K562 (cell line): ENCODE data around the gene B3GALT5. TPM values are rescaled to one million over a fixed set of nuclear protein-coding genes. Genes with fewer than 3 reads are reported as not detected.

Source experiments
- ATAC-seq: fragments of 200-7000 bp; cut with Tn5 transposase; 3 replicates; pipeline ENCODE4 v1.9.1; 2020; ENCODE audit warnings: moderate library complexity
- BruUV-seq: library from RNA; stranded (reverse); fragments of 400-500 nt; replicated peaks from 2 replicates; lab custom pipeline; 2021; lab: Mats Ljungman, UMichigan
- CTCF ChIA-PET: fragments of 300-600 bp; formaldehyde crosslinking; extraction: SDS; loops from one replicate; lab custom pipeline; 2021; ENCODE audit warnings: low intra/inter-chr PET ratio; lab: Yijun Ruan, JAX
- POLR2A ChIA-PET: fragments of 300-600, 350-650 bp; sonication (Branson Sonifier 250); formaldehyde crosslinking; extraction: SDS; loops from one replicate; lab custom pipeline; 2021; ENCODE audit warnings: antibody characterized with exemption, inconsistent platforms; lab: Yijun Ruan, JAX
- DNase-seq, 4 experiments: peaks; one replicate each; pipeline versions ENCODE4 v3.0.0 to v3.0.0-alpha.2; 2011 to 2018; ENCODE audit warnings: low spot score in 3 of 4, mixed read lengths in 3 of 4; ENCODE audit errors: extremely low read depth in 1 of 4
- FAIRE-seq: peaks from 2 replicates; lab custom pipeline; 2011; peaks lifted over from hg19 to GRCh38; lab: Jason Lieb, UNC
- H2AFZ ChIP-seq: 2 replicates; pipeline ENCODE4 v1.6.0; 2011; ENCODE audit warnings: low read depth, low read length, control low read depth, inconsistent platforms
- H3K27ac ChIP-seq: fragments of 200-600 bp; 3 replicates; pipeline ENCODE4 v1.8.0; 2011; ENCODE audit warnings: low read depth, mild to moderate bottlenecking, control low read depth, inconsistent platforms, low read length, moderate library complexity, mixed read lengths; ENCODE audit errors: extremely low read depth
- H3K27me3 ChIP-seq, 2 experiments: fragments of 300-600 bp in 1 of 2; 2 replicates in 1 of 2; 3 replicates in 1 of 2; pipeline versions ENCODE4 v1.6.0 to v1.8.0; 2011; ENCODE audit warnings: inconsistent platforms in 2 of 2, low read length in 2 of 2, mild to moderate bottlenecking in 1 of 2, mixed read lengths in 1 of 2, moderate library complexity in 1 of 2; ENCODE audit not compliant: control insufficient read depth in 2 of 2, insufficient read depth in 2 of 2
- H3K36me3 ChIP-seq: fragments of 300-600 bp; 3 replicates; pipeline ENCODE4 v1.8.0; 2011; ENCODE audit warnings: mild to moderate bottlenecking, low read length, inconsistent platforms; ENCODE audit not compliant: control insufficient read depth, insufficient read depth
- H3K4me1 ChIP-seq, 2 experiments: fragments of 200-600 bp in 1 of 2; replicated peaks in 1 of 2; 2 replicates in 1 of 2; 3 replicates in 1 of 2; pipeline versions ENCODE4 v1.5.1 to v1.8.0; 2011; ENCODE audit warnings: inconsistent platforms in 2 of 2, low read length in 2 of 2, mild to moderate bottlenecking in 1 of 2, mixed read lengths in 1 of 2, moderate library complexity in 1 of 2; ENCODE audit not compliant: control insufficient read depth in 2 of 2, insufficient read depth in 2 of 2
- H3K4me2 ChIP-seq: 2 replicates; pipeline ENCODE4 v1.6.1; 2011; ENCODE audit warnings: low read length, control low read depth, inconsistent platforms, mixed read lengths; ENCODE audit not compliant: insufficient read depth
- H3K4me3 ChIP-seq: fragments of 200-600 bp; sonication (generic), shearing (Covaris generic); 2 replicates; pipeline ENCODE4 v1.5.1; 2016; ENCODE audit warnings: control low read depth, inconsistent platforms
- H3K79me2 ChIP-seq: fragments of 200-600 bp; 3 replicates; pipeline ENCODE4 v1.8.0; 2011; ENCODE audit warnings: low read length, inconsistent platforms; ENCODE audit not compliant: control insufficient read depth, insufficient read depth
- H3K9ac ChIP-seq, 2 experiments: 2 replicates each; pipeline versions ENCODE4 v1.6.0 to v1.6.1; 2011; ENCODE audit warnings: low read depth in 2 of 2, low read length in 2 of 2, control low read depth in 1 of 2, inconsistent platforms in 1 of 2, mild to moderate bottlenecking in 1 of 2, mixed read lengths in 1 of 2; ENCODE audit not compliant: insufficient read depth in 1 of 2
- H3K9me1 ChIP-seq: one replicate; pipeline ENCODE4 v1.6.0; 2011; ENCODE audit warnings: inconsistent platforms, mild to moderate bottlenecking, low read length, moderate library complexity; ENCODE audit not compliant: control insufficient read depth, insufficient read depth
- H3K9me3 ChIP-seq: replicated peaks from 2 replicates; pipeline ENCODE4 v1.5.1; 2011; ENCODE audit warnings: low read depth, low read length, inconsistent platforms; ENCODE audit not compliant: control insufficient read depth, insufficient read depth
- H4K20me1 ChIP-seq: replicated peaks from 2 replicates; pipeline ENCODE4 v1.6.1; 2011; ENCODE audit warnings: low read length, inconsistent platforms, mixed read lengths; ENCODE audit not compliant: control insufficient read depth, insufficient read depth
- FOXK2 ChIP-seq, 2 experiments: fragments of 450-650 bp; IDR thresholded peaks in 1 of 2; conservative IDR thresholded peaks in 1 of 2; 2 replicates each; pipeline ENCODE4 v1.6.1; 2016; ENCODE audit warnings: low read depth in 2 of 2, mild to moderate bottlenecking in 1 of 2
- FOXP4 ChIP-seq: sonication (generic); formaldehyde crosslinking; IDR thresholded peaks from 2 replicates; pipeline ENCODE4 v1.8.0; 2022; ENCODE audit warnings: mild to moderate bottlenecking, missing genetic modification reagents, borderline replicate concordance
- HBP1 ChIP-seq: fragments of 450-650 bp; formaldehyde crosslinking; IDR thresholded peaks from 2 replicates; pipeline ENCODE4 v1.4.0; 2022; ENCODE audit warnings: missing genetic modification characterization
- KLF16 ChIP-seq: IDR thresholded peaks from 2 replicates; pipeline ENCODE4 v1.6.1; 2016; ENCODE audit warnings: antibody characterized with exemption
- MTF1 ChIP-seq: fragments of 250-450 bp; sonication (Bioruptor Pico); IDR thresholded peaks from 2 replicates; pipeline ENCODE4 v1.9.0; 2021; ENCODE audit warnings: moderate library complexity, mild to moderate bottlenecking, inconsistent platforms, borderline replicate concordance
- POLR3A ChIP-seq: IDR thresholded peaks from 2 replicates; pipeline ENCODE4 v1.6.1; 2011; ENCODE audit warnings: borderline replicate concordance, mild to moderate bottlenecking, moderate library complexity; ENCODE audit not compliant: insufficient read length, insufficient read depth; ENCODE audit errors: extremely low read depth
- SREBF1 ChIP-seq: fragments of 150-350 bp; IDR thresholded peaks from 2 replicates; pipeline ENCODE4 v1.6.1; 2014; ENCODE audit warnings: antibody characterized with exemption, low read depth, low read length, borderline replicate concordance
- TRIM25 ChIP-seq: fragments of 450-650 bp; IDR thresholded peaks from 2 replicates; pipeline ENCODE4 v1.7.0; 2016; ENCODE audit warnings: borderline replicate concordance
- ZNF436 ChIP-seq: fragments of 250-450, 450-650 bp; sonication (Bioruptor Pico); formaldehyde crosslinking; IDR thresholded peaks from 2 replicates; pipeline ENCODE4 v1.7.0; 2020; ENCODE audit warnings: mild to moderate bottlenecking
- ZNF79 ChIP-seq: fragments of 250-450 bp; sonication (Bioruptor Pico); IDR thresholded peaks from 2 replicates; pipeline ENCODE4 v1.4.0; 2020; ENCODE audit warnings: low read depth, mild to moderate bottlenecking, moderate library complexity
- WGBS: fragments of 100-300 bp; shearing (Covaris generic); methylation state at CpG from one replicate; pipeline ENCODE4 v1.1.6; 2016; ENCODE audit warnings: low coverage, mixed read lengths; ENCODE audit not compliant: insufficient coverage; ENCODE audit errors: missing lambda C conversion rate; 5-methylcytosine and 5-hydroxymethylcytosine counted together
- in situ Hi-C: fragments of 300-500 bp; cut with MboI; formaldehyde crosslinking; loops from 4 replicates; pipeline ENCODE4 v1.15.0; 2018; ENCODE audit warnings: inconsistent platforms, mixed read lengths
- intact Hi-C: fragments of 100-400 bp; cut with micrococcal nuclease; formaldehyde crosslinking; loops from 2 replicates; pipeline ENCODE4 v1.14.2; 2022
- polyA plus RNA-seq, 8 experiments: library from polyadenylated mRNA; depleted of rRNA in 4 of 8; stranded (reverse) in 5 of 8; unstranded in 3 of 8; fragments of >200 nt; fragmentation: Nextera tagmentation in 2 of 8; fragmentation: Illumina TruSeq in 1 of 8; extraction: Ambion mirVana in 2 of 8; extraction: Trizol in 1 of 8; gene quantifications; 2 replicates each; pipeline versions ENCODE4 v1.2.1 to v1.2.3, GENCODE V29; 2011 to 2014; ENCODE audit warnings: inconsistent platforms in 1 of 8, missing spikeins in 1 of 8
- total RNA-seq, 7 experiments: library from RNA; depleted of rRNA in 6 of 7; stranded (reverse); fragments of >200 nt in 6 of 7; fragmentation: Illumina TruSeq in 2 of 7; extraction: Trizol in 2 of 7; gene quantifications; 2 replicates each; pipeline versions ENCODE4 v1.2.1 to v1.2.3, GENCODE V29; 2011 to 2021; ENCODE audit warnings: low replicate concordance in 1 of 7
- TF ChIP-seq, protein P1 (sequence below), 2 experiments: fragments of 450-650 bp in 1 of 2; sonication (generic) in 1 of 2; formaldehyde crosslinking; conservative IDR thresholded peaks; 2 replicates each; pipeline versions ENCODE4 v1.4.0 to v1.8.1; 2020 to 2022; ENCODE audit warnings: mild to moderate bottlenecking in 1 of 2, missing genetic modification reagents in 1 of 2
- TF ChIP-seq, protein P2 (sequence below): fragments of 200-400 bp; formaldehyde crosslinking; IDR thresholded peaks from 2 replicates; pipeline ENCODE4 v1.6.1; 2017; ENCODE audit warnings: mild to moderate bottlenecking, low read depth, low read length, moderate library complexity

The B3GALT5 gene
- total and polyA plus RNA-seq, 9 of the 15 experiments (the other 6 are each of a cell fraction or from before 2014, with no cell fraction given): 0.02 TPM; not detected in 8

- ChIA-PET POLR2A (interaction anchor here (1.7 kb wide), 1 partner anchor 8 kb away, joined by 5 read pairs; no protein-coding TSS in a partner anchor), CTCF (no interaction called here)
- BruUV-seq: no TSS peak
- intact Hi-C loops: no loop called here
- DNase-seq (no peak), FAIRE-seq (no peak), ATAC-seq (no peak)
- H3K27me3 ChIP-seq: no peaks in the 10 kb centered on the region; a peak in 1 of 5 replicates
- H3K36me3 ChIP-seq: no peaks in the 10 kb centered on the region
- H3K9me3 ChIP-seq: no peaks in the 10 kb centered on the region
- no peak overlapping the region for H3K4me2 ChIP-seq
- WGBS: 5% methylated on average over 2 of the region's 2 CpGs
- H3K4me1 ChIP-seq: no peaks in the 10 kb centered on the region
- H3K9ac ChIP-seq: no peak overlapping the region
- H3K27ac ChIP-seq: no peak overlapping the region
- H3K4me3 ChIP-seq: no peak overlapping the region
- H3K79me2 ChIP-seq: no peaks in the 10 kb centered on the region
- in situ Hi-C loops: loop anchor here (5.0 kb wide), 1 partner anchor 178 kb away; no protein-coding TSS in a partner anchor
- no peak overlapping the region for H2AFZ ChIP-seq
- H3K9me1 ChIP-seq: no peaks in the 10 kb centered on the region
- H4K20me1 ChIP-seq: no peaks in the 10 kb centered on the region
- TF ChIP-seq, protein P1, sequence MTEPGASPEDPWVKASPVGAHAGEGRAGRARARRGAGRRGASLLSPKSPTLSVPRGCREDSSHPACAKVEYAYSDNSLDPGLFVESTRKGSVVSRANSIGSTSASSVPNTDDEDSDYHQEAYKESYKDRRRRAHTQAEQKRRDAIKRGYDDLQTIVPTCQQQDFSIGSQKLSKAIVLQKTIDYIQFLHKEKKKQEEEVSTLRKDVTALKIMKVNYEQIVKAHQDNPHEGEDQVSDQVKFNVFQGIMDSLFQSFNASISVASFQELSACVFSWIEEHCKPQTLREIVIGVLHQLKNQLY (CRISPR knock-in tag; conservative IDR thresholded peaks at IDR 0.05): no peak
- TF ChIP-seq ZNF79 (CRISPR knock-in tag): no peak
- no peak for TF ChIP-seq KLF16
- TF ChIP-seq ZNF436 (CRISPR knock-in tag): no peak
- TF ChIP-seq FOXP4 (CRISPR knock-in tag): no peak
- no peak for TF ChIP-seq FOXK2 (conservative IDR thresholded peaks at IDR 0.05 in 1 of 2, IDR thresholded peaks at IDR 0.05 in 1 of 2; ENCODE audit: low read depth in 2 of 2)
- no peak for TF ChIP-seq TRIM25
- TF ChIP-seq SREBF1: no peak
- TF ChIP-seq MTF1 (CRISPR knock-in tag): no peak
- TF ChIP-seq, protein P2, sequence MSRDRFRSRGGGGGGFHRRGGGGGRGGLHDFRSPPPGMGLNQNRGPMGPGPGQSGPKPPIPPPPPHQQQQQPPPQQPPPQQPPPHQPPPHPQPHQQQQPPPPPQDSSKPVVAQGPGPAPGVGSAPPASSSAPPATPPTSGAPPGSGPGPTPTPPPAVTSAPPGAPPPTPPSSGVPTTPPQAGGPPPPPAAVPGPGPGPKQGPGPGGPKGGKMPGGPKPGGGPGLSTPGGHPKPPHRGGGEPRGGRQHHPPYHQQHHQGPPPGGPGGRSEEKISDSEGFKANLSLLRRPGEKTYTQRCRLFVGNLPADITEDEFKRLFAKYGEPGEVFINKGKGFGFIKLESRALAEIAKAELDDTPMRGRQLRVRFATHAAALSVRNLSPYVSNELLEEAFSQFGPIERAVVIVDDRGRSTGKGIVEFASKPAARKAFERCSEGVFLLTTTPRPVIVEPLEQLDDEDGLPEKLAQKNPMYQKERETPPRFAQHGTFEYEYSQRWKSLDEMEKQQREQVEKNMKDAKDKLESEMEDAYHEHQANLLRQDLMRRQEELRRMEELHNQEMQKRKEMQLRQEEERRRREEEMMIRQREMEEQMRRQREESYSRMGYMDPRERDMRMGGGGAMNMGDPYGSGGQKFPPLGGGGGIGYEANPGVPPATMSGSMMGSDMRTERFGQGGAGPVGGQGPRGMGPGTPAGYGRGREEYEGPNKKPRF: no peak
- no peak for TF ChIP-seq POLR3A
- TF ChIP-seq HBP1 (CRISPR knock-in tag): no peak
These were observed 87.6 kb downstream of the B3GALT5 start for GRCh38 chr21:39700318-39700717.
